Stomach (tissue), 9 donors: Measurements from ENCODE around the gene NPS. TPM values are rescaled to one million over a fixed set of nuclear protein-coding genes. Genes with fewer than 3 reads are reported as not detected.

Experiments
- DNase-seq, 2 donors: peaks; one replicate each; pipeline versions ENCODE4 v3.0.0 to v3.0.0-alpha.2; 2013 to 2019
- H3K27ac ChIP-seq, 5 donors: fragments of 200-600 bp in 4 of 5; sonication (generic) in 4 of 5; one replicate each; pipeline ENCODE4 v1.5.1; 2013 to 2019; ENCODE audit warnings: mild to moderate bottlenecking in 1 of 5, moderate library complexity in 1 of 5
- H3K27me3 ChIP-seq, 3 donors: fragments of 200-600 bp; sonication (generic); one replicate each; pipeline ENCODE4 v1.5.1; 2017 to 2019; ENCODE audit warnings: mixed run types in 1 of 3
- H3K36me3 ChIP-seq, 4 donors: fragments of 200-600 bp; sonication (generic); 1 replicate in 3 of 4; 2 replicates in 1 of 4; pipeline ENCODE4 v1.5.1; 2016 to 2019
- H3K4me1 ChIP-seq, 4 donors: fragments of 200-600 bp; sonication (generic); one replicate each; pipeline ENCODE4 v1.5.1; 2016 to 2019
- H3K4me3 ChIP-seq, 4 donors: fragments of 200-600 bp; sonication (generic) in 3 of 4; one replicate each; pipeline ENCODE4 v1.5.1; 2016 to 2019; ENCODE audit warnings: mild to moderate bottlenecking in 1 of 4
- H3K9me3 ChIP-seq, 4 donors: fragments of 200-600 bp; sonication (generic); one replicate each; pipeline ENCODE4 v1.5.1; 2016 to 2019
- CTCF ChIP-seq, 7 experiments: fragments of 450-650 bp in 4 of 7; fragments of 200-600 bp in 3 of 7; sonication (generic) in 3 of 7; IDR thresholded peaks; one replicate each; pipeline ENCODE4 v1.5.1; 2016 to 2019; ENCODE audit warnings: antibody characterized with exemption in 7 of 7, control low read depth in 2 of 7, mild to moderate bottlenecking in 1 of 7
- EP300 ChIP-seq: sonication (generic); formaldehyde crosslinking; IDR thresholded peaks from one replicate; pipeline ENCODE4 v1.6.1; 2017; ENCODE audit warnings: antibody characterized with exemption
- POLR2A ChIP-seq, 4 donors: fragments of 450-650 bp; IDR thresholded peaks; one replicate each; pipeline ENCODE4 v1.6.1; 2016; ENCODE audit warnings: antibody characterized with exemption in 4 of 4, control low read depth in 2 of 4, mild to moderate bottlenecking in 1 of 4, moderate library complexity in 1 of 4
- POLR2AphosphoS5 ChIP-seq, 3 donors: sonication (generic); formaldehyde crosslinking; IDR thresholded peaks; one replicate each; pipeline ENCODE4 v1.6.1; 2016; ENCODE audit warnings: antibody characterized with exemption in 3 of 3
- WGBS, 5 donors: extraction: QIAGEN DNeasy Blood & Tissue Kit in 3 of 5; methylation state at CpG; one replicate each; pipeline versions ENCODE4 v1.1.5 to v1.1.7; 2013 to 2018; 5-methylcytosine and 5-hydroxymethylcytosine counted together
- intact Hi-C: fragments of 100-400 bp; cut with DNase I; formaldehyde crosslinking; loops from one replicate; pipeline ENCODE4 v1.15.1; 2023; ENCODE audit warnings: low total_unique reads
- polyA plus RNA-seq, 3 donors: library from polyadenylated mRNA; stranded (reverse); fragments of 200-250 nt; gene quantifications; one replicate each; pipeline ENCODE4 v1.2.3, GENCODE V29; 2013
- total RNA-seq, 5 donors: library from RNA; depleted of rRNA; stranded (reverse); fragments of >200 nt; gene quantifications; one replicate each; pipeline versions ENCODE4 v1.1.0 to v1.2.3, GENCODE V29; 2014 to 2016
- donor health status: healthy with polysubstance abuse.
- donor health status: Bipolar disorder and iron deficiency.
- donor health status: healthy.

Gene NPS
- total and polyA plus RNA-seq, 8 donors, result not detected

- Histone ChIP-seq H3K27me3 (no peaks in the 10 kb centered on the region), H3K36me3 (no peaks in the 10 kb centered on the region), H3K4me3 (no peak overlapping the region), H3K27ac (no peak overlapping the region), H3K9me3 (no peaks in the 10 kb centered on the region), H3K4me1 (no peaks in the 10 kb centered on the region)
- DNase-seq, result no peak
- intact Hi-C loops, result no loop called here
- no peak for TF ChIP-seq POLR2AphosphoS5 (IDR thresholded peaks at IDR 0.05)
- TF ChIP-seq CTCF (IDR thresholded peaks at IDR 0.05), result no peak
- TF ChIP-seq EP300, result no peak
- TF ChIP-seq POLR2A (IDR thresholded peaks at IDR 0.05), result no peak
- WGBS, 5 donors, result 82 to 91% (median 86%) methylated on average over 15 to 21 of the region's 21 CpGs
Measured at GRCh38 chr10:127536972-127537760, 11.9 kb upstream of the NPS start.

DNA sequence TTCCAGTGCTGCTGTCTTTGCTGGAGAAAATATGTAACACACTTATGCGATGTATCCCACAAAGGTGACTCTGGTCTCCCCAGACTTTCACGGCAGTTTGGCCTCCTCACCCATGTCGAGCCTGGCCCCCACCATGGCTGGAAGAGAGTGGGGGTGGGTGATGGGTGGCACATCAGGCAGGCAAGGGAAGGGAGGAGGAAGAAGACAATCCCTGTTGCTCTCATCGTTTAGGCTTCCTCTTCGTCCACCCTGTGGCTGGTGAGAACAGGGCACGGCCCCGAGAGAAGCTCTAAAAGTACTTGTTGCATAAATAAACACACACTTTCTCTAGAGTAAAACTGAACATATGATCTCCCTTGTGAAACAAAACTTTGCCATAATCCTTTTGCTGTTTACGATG is 11.2 kb upstream of the NPS start:
- intact Hi-C loops, result no loop called here
- Histone ChIP-seq H3K4me3 (no peak overlapping the region), H3K4me1 (no peaks in the 10 kb centered on the region), H3K27ac (no peak overlapping the region), H3K36me3 (no peaks in the 10 kb centered on the region), H3K9me3 (no peaks in the 10 kb centered on the region), H3K27me3 (no peaks in the 10 kb centered on the region)
- TF ChIP-seq POLR2AphosphoS5 (IDR thresholded peaks at IDR 0.05) (no peak), CTCF (IDR thresholded peaks at IDR 0.05) (no peak), EP300 (no peak), POLR2A (IDR thresholded peaks at IDR 0.05) (no peak)
- no peak for DNase-seq
- 77 to 85% (median 80%) methylated on average over 8 of the region's 8 CpGs for WGBS, 5 donors

DNA sequence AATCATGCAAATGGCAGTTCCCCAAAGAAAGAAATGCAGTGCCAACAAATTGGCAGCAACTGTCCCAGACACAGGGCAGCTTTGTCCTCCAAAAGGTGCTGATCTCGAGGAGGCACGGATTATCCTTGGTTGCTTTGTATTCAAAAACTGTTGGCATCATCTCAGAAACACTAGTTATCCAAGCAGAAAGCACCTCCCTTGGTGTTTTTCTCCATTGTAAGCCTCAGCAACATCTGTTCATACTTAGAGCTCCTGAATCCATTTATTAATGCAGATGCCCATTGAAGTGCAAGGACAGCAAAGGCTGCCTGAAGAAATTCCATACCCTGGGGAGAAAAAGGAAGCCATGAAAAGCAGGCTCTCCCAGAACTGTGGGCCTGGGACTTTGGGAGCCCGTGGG is 1.1 kb upstream of the NPS start:
- DNase-seq, result no peak
- Histone ChIP-seq H3K36me3 (no peaks in the 10 kb centered on the region), H3K9me3 (peaks cover 0 to 29% (median 11%) of the 10 kb centered on the region in 4 donors), H3K4me3 (no peak overlapping the region), H3K27ac (no peak overlapping the region), H3K4me1 (no peaks in the 10 kb centered on the region), H3K27me3 (peaks cover 0 to 5% (median 0%) of the 10 kb centered on the region in 3 donors)
- intact Hi-C loops, result no loop called here
- WGBS, 5 donors, result 66 to 81% (median 77%) methylated on average over 3 of the region's 3 CpGs
- TF ChIP-seq POLR2AphosphoS5 (IDR thresholded peaks at IDR 0.05), result no peak
- TF ChIP-seq CTCF (IDR thresholded peaks at IDR 0.05), result no peak

- Histone ChIP-seq H3K27ac (no peak overlapping the region), H3K4me3 (no peak overlapping the region), H3K9me3 (peaks cover 0 to 14% (median 0%) of the 10 kb centered on the region in 4 donors), H3K27me3 (peaks cover 0 to 10% (median 0%) of the 10 kb centered on the region in 3 donors), H3K36me3 (no peaks in the 10 kb centered on the region), H3K4me1 (no peaks in the 10 kb centered on the region)
- 38 to 57% (median 50%) methylated on average over 5 of the region's 5 CpGs for WGBS, 5 donors
- TF ChIP-seq POLR2AphosphoS5 (IDR thresholded peaks at IDR 0.05) (no peak), CTCF (IDR thresholded peaks at IDR 0.05) (no peak), POLR2A (IDR thresholded peaks at IDR 0.05) (no peak), EP300 (no peak)
- intact Hi-C loops, result no loop called here
- DNase-seq, result no peak
Measured at GRCh38 chr10:127550861-127551260, 1.8 kb downstream of the NPS start.
